Measurements from ENCODE around the gene UFD1.

Gene UFD1

DNA sequence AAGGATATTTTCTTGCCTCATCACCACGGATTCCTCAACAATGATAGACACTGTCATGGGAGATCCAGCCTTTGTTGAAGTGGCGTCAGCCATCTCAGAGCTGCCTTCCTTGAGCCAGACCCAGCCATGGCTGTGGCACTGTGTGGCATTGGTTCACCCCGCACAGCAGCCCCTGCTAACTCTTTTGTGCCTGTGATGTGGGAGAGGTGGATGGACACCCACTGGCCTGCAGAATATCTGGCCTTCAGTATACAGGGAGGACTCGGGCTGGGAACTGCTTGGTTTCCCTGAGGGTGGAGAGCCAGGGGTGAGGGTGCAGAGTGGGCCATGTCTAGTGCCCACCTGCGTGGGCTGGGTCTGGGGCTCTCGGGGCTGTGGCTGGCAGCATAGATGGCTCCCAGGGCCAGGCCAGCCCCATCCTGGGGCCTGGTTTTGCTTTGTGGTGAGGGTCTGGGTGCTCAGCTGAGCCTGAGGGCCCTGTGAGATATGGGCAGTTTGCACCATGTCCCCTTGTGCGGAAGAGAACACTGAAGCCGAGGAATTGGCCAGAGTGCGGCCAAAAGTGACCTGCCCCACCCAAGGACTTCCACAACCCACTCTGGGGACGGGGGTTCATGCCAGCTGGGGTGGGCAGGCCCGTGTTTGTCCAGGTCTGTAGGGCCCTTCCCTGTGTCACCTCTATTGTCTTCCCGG, 39.1 kb upstream of the UFD1 start:
- CTCF ChIA-PET, result no interaction called here
- POLR2A ChIA-PET, result no interaction called here
- no peak for TF ChIP-seq CTBP1 (IDR thresholded peaks at IDR 0.05; ENCODE audit: borderline replicate concordance)
- no peak for TF ChIP-seq SP1 (IDR thresholded peaks at IDR 0.05)
- TF ChIP-seq PKNOX1 (IDR thresholded peaks at IDR 0.05), result no peak
- DNase-seq (ENCODE audit: extremely low spot score), result no peak

GRCh38 chr22:19517171-19517500, 38.1 kb upstream of the UFD1 start:
- DNase-seq (ENCODE audit: extremely low spot score), result no peak
- CTCF ChIA-PET, result no interaction called here
- no peak for TF ChIP-seq FOXK2 (IDR thresholded peaks at IDR 0.05)
- TF ChIP-seq HDGF (IDR thresholded peaks at IDR 0.05; ENCODE audit: borderline replicate concordance), result no peak
- no peak for TF ChIP-seq FOXA1 (IDR thresholded peaks at IDR 0.05)
- no peak for TF ChIP-seq CTBP1 (IDR thresholded peaks at IDR 0.05; ENCODE audit: borderline replicate concordance)
- no peak for TF ChIP-seq ELF4 (IDR thresholded peaks at IDR 0.05)
- TF ChIP-seq SUZ12 (IDR thresholded peaks at IDR 0.05), result no peak
- no peak for TF ChIP-seq ZNF384 (IDR thresholded peaks at IDR 0.05)
- POLR2A ChIA-PET, result no interaction called here

GRCh38 chr22:19516378-19517170, 37.6 kb upstream of the UFD1 start:
- ChIA-PET CTCF (interaction anchor here (0.6 kb wide), 1 partner anchor 395 kb away, joined by 4 read pairs; no protein-coding TSS in a partner anchor), POLR2A (interaction anchor here (0.6 kb wide), 1 partner anchor 14 kb away, joined by 4 read pairs; no protein-coding TSS in a partner anchor)
- no peak for DNase-seq (ENCODE audit: extremely low spot score)
- TF ChIP-seq CTBP1 (IDR thresholded peaks at IDR 0.05; ENCODE audit: borderline replicate concordance) (no peak), L3MBTL2 (conservative IDR thresholded peaks at IDR 0.05) (no peak), TARDBP (IDR thresholded peaks at IDR 0.05) (no peak)

GRCh38 chr22:19515654-19516377, 36.8 kb upstream of the UFD1 start:
- POLR2A ChIA-PET, result interaction anchor here (0.6 kb wide), 1 partner anchor 14 kb away, joined by 4 read pairs; no protein-coding TSS in a partner anchor
- TF ChIP-seq FOXK2 (IDR thresholded peaks at IDR 0.05), result no peak
- CTCF ChIA-PET, result interaction anchor here (0.6 kb wide), 1 partner anchor 395 kb away, joined by 4 read pairs; no protein-coding TSS in a partner anchor
- DNase-seq (ENCODE audit: extremely low spot score), result no peak

DNA sequence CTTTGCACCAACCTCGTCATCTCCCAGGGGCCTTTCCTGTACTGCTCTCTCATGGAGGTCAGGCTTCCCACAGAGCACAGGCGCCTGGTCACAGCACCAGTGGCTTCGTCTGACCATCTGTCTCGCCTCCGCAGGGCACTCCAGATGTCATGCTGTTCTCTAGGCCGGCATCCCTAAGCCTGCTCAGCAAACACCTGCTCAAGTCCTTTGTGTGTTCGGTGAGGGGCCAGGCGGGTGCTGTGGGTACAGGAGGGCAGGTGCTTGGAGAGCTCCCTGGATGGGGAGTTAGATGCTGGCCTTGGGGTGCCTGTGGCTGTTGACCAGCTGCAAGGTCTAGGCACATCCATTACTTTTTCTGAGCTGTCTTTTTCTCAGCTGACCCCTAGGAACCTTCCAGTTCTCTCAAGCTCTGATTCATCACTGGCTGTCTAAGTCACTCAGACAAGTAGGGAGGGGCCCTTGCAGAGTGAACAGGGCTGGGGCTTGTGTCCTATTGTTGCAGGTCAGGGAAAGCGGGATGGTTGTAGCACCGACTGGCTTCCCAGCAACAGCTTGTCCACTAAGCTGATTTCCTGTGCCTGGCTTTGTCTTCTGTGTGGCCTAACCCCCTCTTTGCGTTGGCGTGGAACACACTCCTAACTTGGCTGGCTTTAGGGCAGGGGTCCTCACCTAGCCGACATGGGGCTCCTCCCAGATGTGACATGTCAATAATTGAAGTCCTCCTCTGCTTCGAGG, 36.0 kb upstream of the UFD1 start:
- DNase-seq (ENCODE audit: extremely low spot score), result no peak
- ChIA-PET CTCF (no interaction called here), POLR2A (interaction anchor here (1.0 kb wide), 1 partner anchor 12 kb away, joined by 4 read pairs; no protein-coding TSS in a partner anchor)
- TF ChIP-seq LEF1 (IDR thresholded peaks at IDR 0.05; ENCODE audit: borderline replicate concordance) (no peak), NFRKB (IDR thresholded peaks at IDR 0.05) (no peak), ARNT (IDR thresholded peaks at IDR 0.05) (no peak), HDGF (IDR thresholded peaks at IDR 0.05; ENCODE audit: borderline replicate concordance) (no peak), ELF4 (IDR thresholded peaks at IDR 0.05) (no peak), SP1 (IDR thresholded peaks at IDR 0.05) (no peak), SUZ12 (IDR thresholded peaks at IDR 0.05) (no peak), FOXK2 (IDR thresholded peaks at IDR 0.05) (no peak), ZNF384 (IDR thresholded peaks at IDR 0.05) (no peak), FOXA1 (IDR thresholded peaks at IDR 0.05) (no peak), PKNOX1 (IDR thresholded peaks at IDR 0.05) (no peak), BHLHE40 (IDR thresholded peaks at IDR 0.05; ENCODE audit: borderline replicate concordance) (no peak), CTBP1 (IDR thresholded peaks at IDR 0.05; ENCODE audit: borderline replicate concordance) (no peak), FOXM1 (IDR thresholded peaks at IDR 0.05; ENCODE audit: borderline replicate concordance) (no peak), TARDBP (IDR thresholded peaks at IDR 0.05) (no peak), L3MBTL2 (conservative IDR thresholded peaks at IDR 0.05) (no peak)

DNA sequence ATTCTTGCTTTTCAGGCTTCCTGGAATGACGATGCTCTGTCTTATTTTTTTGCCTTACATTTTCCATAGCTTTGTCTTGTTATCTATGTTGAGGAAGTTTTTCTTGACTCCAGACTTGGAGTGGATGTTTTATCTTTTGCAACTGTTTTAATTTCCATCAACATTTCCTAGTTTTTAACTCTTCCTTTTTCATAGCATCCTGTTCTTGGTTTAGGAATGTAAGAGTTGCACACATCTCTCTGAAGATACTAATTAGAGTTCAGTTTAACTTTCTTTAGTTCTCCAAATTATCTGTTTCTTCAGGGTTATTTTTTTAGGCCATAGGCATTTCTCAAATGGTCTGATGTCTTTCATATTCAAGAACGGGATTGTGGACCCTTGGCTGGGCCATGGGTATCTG, 34.8 kb upstream of the UFD1 start:
- DNase-seq (ENCODE audit: extremely low spot score), result no peak
- TF ChIP-seq L3MBTL2 (conservative IDR thresholded peaks at IDR 0.05), result no peak
- TF ChIP-seq BHLHE40 (IDR thresholded peaks at IDR 0.05; ENCODE audit: borderline replicate concordance), result no peak
- TF ChIP-seq PKNOX1 (IDR thresholded peaks at IDR 0.05), result no peak
- no peak for TF ChIP-seq FOXA1 (IDR thresholded peaks at IDR 0.05)
- TF ChIP-seq SP1 (IDR thresholded peaks at IDR 0.05), result no peak
- TF ChIP-seq TARDBP (IDR thresholded peaks at IDR 0.05), result no peak
- TF ChIP-seq LEF1 (IDR thresholded peaks at IDR 0.05; ENCODE audit: borderline replicate concordance), result no peak
- TF ChIP-seq ELF4 (IDR thresholded peaks at IDR 0.05), result no peak
- TF ChIP-seq CTBP1 (IDR thresholded peaks at IDR 0.05; ENCODE audit: borderline replicate concordance), result no peak
- TF ChIP-seq SUZ12 (IDR thresholded peaks at IDR 0.05), result no peak
- TF ChIP-seq ZNF384 (IDR thresholded peaks at IDR 0.05), result no peak
- no peak for TF ChIP-seq FOXK2 (IDR thresholded peaks at IDR 0.05)
- TF ChIP-seq NFRKB (IDR thresholded peaks at IDR 0.05), result no peak
- no peak for TF ChIP-seq ARNT (IDR thresholded peaks at IDR 0.05)
- no peak for TF ChIP-seq HDGF (IDR thresholded peaks at IDR 0.05; ENCODE audit: borderline replicate concordance)
- no peak for TF ChIP-seq FOXM1 (IDR thresholded peaks at IDR 0.05; ENCODE audit: borderline replicate concordance)
- ChIA-PET POLR2A (interaction anchor here (0.6 kb wide), 2 partner anchors 9 to 491 kb away, joined by 3 to 4 read pairs; no protein-coding TSS in a partner anchor), CTCF (no interaction called here)

All from HEK293T (cell line).